M059J (cell line): Measurements from ENCODE around the gene ANKRD63. TPM values are rescaled to one million over a fixed set of nuclear protein-coding genes. Genes with fewer than 3 reads are reported as not detected.

ENCODE experiments used
- DNase-seq: peaks from one replicate; pipeline ENCODE4 v3.0.0-alpha.2; 2012; ENCODE audit warnings: low read depth
- total RNA-seq: library from RNA; depleted of rRNA; stranded (reverse); fragments of >200 nt; shearing (Covaris generic); gene quantifications from 2 replicates; pipeline ENCODE4 v1.2.3, GENCODE V29; 2014

Gene ANKRD63
- total RNA-seq, 1 experiment from 2014 or later: not detected

- no peak for DNase-seq
Measured at GRCh38 chr15:40295877-40296560, 13.2 kb upstream of the ANKRD63 start.

- DNase-seq: no peak
Measured at GRCh38 chr15:40295297-40295696, 12.4 kb upstream of the ANKRD63 start.

DNA sequence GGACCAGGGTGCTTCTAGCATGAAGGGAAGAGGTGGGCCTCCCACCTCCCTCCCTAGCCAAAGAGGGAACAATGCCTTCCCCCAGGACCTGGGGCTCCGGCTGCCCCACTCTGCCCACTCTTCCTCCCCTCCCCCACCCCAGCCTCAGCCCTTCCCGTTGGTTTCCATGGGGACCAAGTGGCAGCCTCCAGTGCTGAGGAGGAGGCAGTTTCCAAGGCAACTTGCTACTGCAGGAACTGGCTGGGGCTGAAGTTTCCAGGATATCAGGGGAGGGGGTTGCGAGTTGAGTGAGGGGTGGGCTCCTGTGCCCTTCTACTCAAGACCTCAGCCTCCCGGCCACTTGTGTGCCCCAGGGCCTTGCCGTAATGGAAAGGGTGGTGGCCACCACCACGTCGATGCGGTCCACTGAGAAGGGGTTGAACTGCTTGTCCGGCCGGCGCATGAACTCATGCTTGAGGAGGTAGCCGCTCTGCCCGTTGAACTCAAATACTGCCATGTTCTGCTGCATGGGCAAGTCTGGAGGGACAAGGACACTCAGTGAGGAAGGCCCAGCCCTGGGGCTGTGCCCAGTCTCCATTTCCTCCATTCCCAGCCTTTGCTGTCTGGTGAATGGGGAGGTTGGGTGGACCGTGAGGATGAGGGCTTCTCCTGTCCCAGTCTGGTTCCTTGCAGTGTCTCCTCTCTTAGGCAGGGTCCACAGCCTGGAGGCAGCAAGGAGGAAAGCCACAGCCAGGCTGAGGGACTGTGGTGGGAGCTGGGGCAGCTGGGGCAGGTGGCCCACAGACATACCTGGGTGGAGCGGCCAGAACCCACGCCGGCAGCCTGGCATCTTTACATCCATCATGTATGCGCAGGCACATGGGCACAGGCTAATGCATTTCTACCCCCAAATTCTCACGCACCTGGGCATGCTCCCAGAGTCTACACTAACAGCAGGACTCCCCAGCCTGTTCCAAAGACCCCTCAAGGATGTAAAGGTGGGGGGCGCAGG lies 11.3 kb upstream of the ANKRD63 start:
- DNase-seq: no peak

DNA sequence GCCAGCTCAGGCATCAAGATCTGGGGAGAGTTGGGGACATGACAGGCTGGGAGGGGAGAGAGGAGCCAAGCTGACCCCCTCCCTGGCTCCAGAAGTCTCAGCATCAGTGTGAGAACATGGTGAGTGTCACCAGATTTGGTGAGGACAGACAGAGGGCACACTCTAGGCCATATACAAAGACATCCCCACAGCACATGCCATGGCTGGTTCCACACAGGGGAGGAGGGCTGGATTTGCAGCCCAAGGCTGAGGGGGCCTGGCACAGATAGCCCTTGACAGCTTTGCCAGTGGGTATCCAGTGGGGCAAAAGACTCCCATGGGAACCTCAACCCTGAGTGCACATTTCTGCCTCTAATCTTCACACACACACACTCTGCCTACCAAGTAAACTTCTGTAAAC lies 10.1 kb upstream of the ANKRD63 start:
- no peak for DNase-seq

DNA sequence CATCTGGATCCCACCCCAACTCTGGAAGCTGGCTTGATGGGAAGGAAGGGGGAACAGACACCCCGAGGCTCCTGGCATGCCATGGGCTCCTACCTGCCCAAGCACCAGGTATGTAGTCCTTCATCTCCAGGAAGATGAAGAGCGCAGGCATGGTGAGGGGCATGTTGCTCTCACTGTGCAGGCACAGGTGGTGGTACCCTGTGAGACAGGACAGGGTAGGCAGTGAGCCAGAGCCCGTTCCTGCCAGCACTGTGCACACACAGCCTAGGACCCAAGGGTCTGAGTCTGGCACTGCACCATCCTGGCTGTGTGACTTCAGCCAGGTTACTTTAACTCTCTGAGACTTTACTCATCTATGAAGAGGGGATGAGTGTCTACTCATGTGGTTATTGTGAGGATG lies 9.4 kb upstream of the ANKRD63 start:
- DNase-seq: no peak

DNA sequence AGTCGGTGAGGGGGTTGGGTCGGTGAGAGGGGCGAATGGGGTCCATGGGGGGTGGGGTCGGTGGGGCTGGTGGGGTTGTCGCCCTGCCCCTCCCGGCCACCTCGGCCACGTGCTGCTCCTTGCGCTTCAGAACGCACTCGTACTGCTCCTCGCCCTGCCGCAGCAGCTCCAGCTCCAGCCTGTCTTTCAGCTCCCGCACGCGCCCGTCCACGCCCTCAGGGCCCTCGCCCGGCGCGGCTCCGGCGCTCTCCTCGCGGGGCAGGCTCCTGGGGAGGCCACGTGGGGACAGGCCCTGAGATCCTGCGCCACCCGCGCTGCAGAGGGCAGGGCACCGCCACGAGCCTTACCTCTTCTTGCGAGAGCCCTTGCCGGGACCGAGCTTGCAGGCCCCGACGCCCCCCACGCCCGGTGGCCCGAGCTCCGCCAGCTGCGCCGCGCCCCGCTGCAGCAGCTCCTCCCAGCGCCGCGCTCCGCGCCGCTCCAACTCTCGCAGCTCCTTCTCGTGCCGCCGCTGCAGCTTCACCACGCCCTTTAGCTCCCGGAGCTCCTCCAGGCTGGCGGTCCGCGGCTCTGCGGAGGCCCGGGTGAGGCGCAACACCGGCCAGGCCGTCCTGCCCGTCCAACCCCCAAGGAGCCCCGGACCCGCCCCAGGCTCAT lies 8.2 kb upstream of the ANKRD63 start:
- DNase-seq: peak; percentile 51

- no peak for DNase-seq
Measured at GRCh38 chr15:40290545-40290917, 7.7 kb upstream of the ANKRD63 start.

DNA sequence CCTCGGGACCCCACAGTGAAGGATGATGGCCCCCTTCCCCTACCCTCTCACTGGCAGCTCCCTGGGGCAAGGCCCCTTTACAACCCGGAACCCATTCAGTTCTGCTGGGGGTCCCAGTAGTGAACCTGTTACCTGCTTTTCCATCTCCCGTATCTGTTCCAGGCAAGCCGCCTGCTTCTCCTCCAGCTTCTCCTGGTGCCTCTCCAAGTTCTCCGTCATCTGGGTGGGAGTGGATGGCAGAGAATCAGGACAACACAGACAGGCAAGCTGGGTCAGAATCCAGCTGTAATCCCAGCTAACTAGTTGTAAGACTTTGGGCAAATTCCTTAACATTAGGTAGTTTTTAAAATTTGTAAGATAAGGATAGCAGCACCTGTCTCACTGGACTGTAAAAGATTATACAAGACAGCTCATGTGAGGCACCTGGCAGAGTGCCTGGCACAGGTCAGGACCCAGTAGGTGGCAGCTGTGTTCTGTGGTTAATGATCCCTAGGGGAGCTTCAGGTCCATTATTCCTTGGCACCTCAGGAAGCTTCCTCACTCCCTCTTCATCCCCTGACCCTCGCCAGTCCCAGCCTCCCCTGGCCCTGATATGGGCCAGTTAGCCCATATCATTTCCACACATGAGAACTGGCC lies 6.4 kb upstream of the ANKRD63 start:
- DNase-seq: peak; percentile 58

GRCh38 chr15:40287968-40288367 lies 5.1 kb upstream of the ANKRD63 start:
- no peak for DNase-seq

- no peak for DNase-seq
Measured at GRCh38 chr15:40287505-40287904, 4.6 kb upstream of the ANKRD63 start.

GRCh38 chr15:40286794-40287193 lies 3.9 kb upstream of the ANKRD63 start:
- no peak for DNase-seq

DNA sequence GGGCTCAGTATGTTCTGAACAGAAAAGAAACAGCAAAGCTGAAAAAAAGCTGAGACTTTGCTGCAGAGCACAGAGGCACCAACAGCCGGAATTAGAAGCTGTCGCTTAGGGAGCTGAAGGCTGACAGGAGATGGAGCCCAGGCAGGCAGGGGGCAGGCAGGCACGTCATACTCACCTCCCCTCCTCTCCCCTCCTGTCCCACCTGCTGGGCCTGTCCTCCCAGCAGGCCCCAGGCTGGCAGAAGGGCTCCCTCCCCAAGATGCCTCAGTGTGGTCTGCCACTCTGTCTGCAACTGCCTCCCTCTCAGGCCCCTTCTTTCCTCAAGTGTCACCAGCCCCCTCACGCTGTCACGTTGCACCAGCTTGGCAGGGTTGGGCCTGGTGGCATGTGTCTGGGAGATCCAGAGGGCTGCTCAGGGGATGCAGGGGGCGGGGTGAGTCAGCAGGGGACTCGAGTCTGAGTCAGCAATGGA lies 3.2 kb upstream of the ANKRD63 start:
- DNase-seq: no peak

GRCh38 chr15:40285554-40286011 lies 2.7 kb upstream of the ANKRD63 start:
- DNase-seq: no peak

- DNase-seq: peak; percentile 32
Measured at GRCh38 chr15:40285151-40285550, 2.3 kb upstream of the ANKRD63 start.

DNA sequence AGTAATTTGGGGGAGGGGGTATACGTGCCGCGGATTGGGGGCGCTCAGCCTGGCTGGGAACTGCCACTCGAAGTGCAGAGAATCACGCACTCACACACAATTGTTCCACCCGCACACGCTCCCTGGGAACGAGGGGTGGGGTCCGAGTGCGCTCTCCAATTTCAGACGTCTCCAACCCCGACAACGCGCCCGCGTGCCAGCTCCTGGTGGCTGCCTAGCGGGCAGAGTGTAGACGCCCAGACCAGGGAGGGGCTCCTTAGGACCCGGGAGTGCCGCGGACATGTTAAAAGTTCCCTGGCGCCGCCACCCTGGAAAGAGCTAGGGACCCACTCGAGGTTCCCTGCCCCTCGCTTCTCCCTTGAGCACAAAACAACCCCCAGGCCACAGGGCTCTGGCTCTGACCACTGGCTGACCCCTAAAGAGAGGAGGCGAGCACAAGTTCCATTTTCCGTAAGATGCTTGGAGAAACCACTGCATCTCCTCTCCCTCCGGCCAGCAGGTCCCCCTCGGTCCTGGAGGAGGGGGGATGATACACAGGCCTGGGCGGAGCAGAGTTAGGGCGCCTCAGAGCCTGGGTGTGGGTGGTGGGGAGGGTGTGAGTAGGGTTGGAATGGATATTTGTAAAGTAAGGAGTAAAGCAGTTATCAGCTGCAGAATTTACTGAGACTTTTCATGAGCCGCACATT lies 894 bp upstream of the ANKRD63 start:
- no peak for DNase-seq

DNA sequence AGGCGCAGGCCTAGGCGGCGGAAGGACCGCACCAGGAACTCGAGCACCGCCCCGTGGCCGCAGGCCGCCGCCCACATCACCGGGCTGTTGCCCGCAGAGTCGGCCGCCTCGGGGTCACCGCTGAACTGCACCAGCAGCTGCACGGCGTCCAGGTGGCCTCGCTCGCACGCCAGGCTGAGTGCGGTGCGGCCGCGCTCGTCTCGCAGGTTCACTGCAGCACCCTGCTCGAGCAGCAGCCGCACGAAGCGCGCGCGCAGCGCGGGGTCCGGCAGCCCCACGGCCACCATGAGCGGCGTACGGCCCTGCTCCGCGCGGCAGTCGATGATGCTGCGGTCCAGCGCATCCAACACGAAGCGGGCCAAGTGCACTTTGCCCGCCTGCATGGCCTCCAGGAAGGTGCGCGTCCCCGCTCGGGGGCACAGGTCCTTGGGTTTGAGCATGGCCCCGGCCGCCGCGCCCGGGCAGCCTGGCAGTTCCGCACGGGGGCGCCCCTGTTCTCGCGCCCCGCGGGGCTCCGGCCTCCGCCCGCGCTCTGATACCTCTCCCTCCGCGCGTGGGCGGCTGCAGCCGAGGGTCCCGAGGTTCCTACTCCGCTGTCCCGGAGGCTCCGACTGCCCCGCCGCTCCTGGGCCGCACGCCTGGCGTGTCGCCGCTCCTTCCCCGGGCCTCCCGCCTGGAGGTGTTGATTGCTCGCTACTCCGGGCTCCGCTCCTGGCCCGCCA lies 556 bp downstream of the ANKRD63 start:
- peak; percentile 25 for DNase-seq

DNA sequence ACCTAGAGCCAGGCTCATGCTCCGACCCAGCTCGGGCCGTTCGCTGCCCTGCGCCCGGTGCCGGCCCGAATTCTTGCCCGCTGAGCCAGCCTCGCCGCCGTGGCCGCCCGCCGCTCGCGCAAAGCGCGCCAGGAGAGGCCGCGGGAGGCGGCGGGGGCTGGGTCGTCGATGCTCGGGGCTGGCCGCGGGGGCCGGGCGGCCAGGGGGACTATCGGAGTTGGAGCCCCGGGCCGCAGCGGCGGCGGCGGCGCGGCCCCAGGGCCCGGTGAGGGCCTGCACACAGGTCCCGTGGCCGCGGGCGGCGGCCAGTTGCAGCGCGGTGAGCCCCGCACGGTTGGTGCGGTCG lies 1.1 kb downstream of the ANKRD63 start:
- DNase-seq: no peak

- DNase-seq: no peak
Measured at GRCh38 chr15:40281057-40281800, 1.6 kb downstream of the ANKRD63 start.

- no peak for DNase-seq
Measured at GRCh38 chr15:40280260-40281056, 2.4 kb downstream of the ANKRD63 start.
